Amygdala (tissue), 56 donors: ENCODE data around the gene PRPF19.
A peak's percentile ranks its signal among the peaks of the same experiment; 100 is the strongest.
"Not testable (repeated sequence)": the region's sequence is repeated elsewhere in the genome, so short reads cannot be mapped to it uniquely, and the experiment has no call there.

Experiments
- DNase-seq, 56 donors: peaks; one replicate each; lab custom pipeline; 2025; lab: John Stamatoyannopoulos, UW

PRPF19 gene

DNA sequence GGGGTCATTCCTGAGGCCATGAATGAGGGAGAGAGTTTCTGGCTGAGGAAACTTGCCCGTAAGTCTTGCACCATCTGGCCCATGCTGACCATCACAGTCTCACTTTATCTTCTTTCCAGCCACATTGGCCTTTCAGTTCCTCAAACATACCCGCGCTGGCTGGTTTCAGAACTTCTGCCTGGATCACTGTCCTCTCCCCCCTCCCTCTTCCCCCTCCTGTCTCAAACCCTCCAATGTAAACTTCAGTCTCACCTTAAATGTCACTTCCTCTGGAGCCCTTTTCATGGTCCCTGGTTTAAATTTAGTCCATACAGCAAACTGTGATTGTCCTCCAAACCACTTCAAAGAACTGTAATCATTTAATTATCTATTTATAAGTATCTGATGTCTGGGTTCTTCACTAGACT is 3.9 kb upstream of the PRPF19 start:
- DNase-seq = peak in 2 of 56 donors; percentile 30 to 48

DNA sequence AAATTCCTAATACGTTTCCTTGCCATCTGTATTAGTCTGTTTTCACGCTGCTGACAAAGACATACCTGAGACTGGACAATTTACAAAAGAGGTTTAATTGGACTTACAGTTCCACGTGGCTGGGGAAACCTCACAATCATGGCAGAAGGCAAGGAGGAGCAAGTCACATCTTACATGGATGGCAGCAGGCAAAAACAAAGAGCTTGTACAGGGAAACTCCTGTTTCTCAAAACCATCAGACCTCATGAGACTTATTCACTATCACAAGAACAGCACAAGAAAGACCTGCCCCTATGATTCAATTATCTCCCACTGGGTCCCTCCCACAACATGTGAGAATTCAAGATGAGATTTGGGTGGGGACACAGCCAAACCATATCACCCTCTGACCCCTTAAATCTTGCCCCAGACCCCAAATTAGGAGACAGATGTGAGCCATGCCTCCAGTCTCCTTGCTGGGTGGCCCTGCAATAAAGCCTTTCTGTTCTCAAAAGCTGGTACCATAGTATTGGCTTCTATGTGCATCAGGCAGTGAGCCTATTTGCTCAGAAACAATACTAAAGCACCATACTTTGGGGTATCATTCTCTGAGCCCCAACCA is 3.4 kb upstream of the PRPF19 start:
- not testable (repeated sequence) for DNase-seq

DNA sequence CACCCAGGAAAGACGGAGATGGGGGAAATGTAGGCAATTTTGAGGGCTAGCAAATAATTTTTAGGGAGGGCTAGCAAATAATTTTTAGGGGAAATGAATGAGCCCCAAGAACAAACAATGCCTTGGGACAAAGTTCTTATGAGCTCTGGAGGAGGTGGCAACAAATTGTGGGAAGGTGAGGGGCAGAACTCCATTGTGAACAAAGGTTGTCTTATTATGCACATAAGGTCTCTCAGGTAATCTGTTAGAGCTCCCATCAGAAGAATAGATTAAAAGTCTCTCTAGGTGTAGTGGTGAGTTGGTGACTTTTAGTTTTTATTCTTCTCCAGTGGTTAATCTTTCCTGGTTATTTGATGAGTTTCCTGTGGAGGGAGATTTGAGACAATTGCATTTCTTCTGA is 2.4 kb upstream of the PRPF19 start:
- no peak for DNase-seq

DNA sequence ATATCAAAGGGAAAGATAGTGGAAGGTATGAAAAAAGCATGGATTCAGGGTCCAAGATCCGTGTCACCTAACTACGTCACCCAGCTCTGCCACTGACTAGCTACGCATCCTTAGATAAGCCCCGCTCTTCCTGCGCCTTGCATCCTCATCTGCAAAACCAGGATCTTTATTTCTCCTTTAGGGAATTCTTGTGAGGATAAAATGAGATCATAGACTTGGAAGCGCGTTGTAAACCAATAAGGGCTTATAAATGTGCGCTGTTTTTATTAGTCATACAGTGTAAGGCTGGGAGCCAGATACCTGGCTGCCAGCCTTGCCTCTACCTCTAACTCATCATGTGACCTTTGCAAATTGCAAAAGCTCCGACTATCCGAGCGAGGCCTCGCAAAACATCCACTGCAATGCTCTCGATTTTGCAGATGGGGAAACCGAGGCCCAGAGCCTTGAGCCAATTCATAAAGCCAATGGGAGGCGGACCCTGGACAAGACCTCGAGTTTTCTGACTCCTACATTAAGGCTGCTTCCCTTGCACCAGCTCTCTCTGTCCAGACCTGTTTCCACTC is 753 bp downstream of the PRPF19 start:
- peak in 2 of 56 donors; percentile 28 to 48 for DNase-seq

DNA sequence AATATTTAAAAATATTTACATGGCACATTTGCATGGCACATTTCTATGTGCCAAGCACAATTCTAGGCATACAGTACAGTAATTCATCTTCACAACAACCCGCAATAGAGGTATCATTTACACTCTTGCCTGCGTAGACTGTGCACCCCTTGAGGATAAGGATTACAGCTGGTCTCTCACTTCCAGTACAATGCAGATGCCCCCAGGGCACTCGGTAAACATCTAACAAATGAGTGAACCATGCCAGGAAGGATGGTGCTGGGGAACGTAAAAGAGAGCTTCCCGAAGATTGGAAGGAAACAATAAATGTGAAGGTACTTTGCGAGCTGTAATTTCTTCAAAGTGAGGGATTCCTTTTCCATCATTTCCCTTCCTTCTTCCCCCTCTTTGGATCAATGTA is 1.3 kb downstream of the PRPF19 start:
- DNase-seq = no peak

DNA sequence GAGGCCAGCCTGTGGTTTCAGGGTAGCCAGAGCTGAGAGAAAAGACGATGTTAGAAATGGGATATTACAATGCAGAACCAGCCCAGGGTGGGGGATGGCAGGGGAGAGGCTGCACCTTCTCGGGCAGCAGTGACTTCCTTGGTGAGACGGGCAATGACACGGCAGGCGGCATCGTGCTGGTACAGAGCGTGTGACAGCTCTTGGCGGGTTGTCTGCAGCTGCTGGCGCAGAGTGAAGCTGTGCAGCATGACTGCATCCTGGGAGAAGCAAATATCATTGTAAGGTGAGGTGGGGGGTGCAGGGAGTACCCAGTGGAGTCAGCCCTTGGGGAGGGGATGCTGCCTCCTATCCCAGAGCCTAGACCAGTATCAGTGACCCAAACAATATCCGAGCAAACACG is 3.8 kb downstream of the PRPF19 start:
- no peak for DNase-seq

DNA sequence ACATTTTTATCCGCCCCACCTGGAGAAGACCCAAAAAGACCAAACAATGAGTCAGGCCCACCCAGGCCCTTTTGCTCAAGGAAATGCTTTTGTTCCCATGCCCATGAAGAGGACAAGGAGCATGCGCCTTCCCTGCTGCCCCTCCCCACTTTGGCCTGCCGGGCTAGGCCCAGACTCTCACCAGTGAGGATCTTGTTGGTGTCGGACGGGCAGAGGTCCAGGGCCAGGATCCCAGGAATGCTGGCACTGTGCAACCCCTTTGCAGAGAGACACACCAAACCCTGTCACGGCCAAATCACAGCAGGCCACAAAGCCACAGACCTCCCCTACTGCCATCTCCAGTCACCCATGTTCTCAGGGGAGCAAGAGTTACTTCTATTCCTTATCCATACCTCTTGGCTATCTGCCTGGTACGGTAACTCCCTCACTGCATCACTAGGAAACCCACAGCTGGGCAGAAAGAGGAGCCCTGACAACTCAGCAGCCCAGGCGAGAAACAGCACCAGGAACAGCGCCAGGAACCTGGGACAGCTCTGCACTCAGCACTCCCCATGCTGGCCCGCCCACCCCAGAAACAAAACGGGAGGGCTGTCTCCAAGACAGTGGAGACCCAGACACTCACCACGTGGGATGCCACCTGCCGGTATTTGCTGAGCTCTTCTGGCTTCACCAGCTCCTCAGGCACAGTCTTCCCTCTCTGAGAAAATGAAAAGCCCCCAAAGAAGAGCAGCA is 5.5 kb downstream of the PRPF19 start:
- DNase-seq = peak in 14 of 56 donors; percentile 23 to 61 (median 41)

DNA sequence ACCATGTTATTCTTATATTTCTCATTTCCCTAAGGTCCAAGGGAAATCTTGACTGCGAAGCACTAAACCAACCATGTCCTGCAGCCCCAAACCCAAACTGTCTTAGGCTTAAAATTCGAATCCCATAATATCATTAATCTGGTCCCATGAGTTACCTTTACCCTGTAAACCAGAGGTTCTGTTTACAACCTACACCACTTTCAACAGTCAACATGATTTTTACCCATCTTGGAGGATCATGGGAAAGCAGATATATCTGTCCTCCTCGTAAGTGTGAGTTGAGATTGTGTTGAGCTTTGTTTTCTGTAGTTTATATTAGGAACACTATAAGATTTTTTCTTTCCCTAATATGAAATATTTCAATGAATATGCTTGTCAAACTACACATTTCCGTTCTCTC is 6.4 kb downstream of the PRPF19 start:
- DNase-seq = no peak

DNA sequence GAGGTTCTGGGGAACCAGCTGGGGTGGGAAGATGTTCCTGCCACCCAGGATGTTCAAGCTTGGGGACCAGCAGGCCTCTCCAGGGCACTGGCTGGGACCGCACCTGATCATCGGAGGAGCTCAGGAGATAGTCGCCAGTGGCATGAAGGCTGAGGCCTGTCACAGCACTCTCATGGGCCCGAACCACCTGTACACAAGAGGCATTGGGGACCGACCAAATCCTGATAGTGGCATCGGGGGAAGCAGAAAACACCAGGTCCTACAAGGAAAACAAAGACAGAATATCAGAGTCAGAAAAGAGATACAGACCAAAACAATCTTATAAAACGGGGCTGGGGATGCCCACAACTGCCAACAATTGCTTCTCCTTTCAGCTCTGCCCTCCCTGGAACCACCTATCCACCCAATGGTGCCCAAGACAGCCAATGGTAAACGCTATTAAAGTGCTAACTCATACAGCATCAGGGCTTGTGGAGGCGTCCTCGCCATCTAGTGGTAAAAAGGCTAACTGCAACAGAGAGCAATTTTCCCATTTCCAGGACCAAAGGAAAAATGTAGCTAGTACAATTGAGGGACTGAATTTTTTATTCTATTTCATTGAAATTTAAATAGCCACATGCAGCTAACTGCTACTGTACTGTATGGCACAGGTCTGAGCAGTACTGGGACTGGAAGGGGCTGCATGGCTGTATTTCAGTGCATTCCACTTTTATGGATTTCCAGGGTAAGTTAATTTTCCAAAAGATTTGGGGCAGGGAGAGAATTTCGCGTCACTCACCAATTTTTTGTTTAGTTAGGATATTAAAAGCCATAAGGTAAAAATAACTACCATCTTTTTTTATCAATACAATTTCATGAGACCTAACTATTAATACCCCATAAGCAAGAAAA is 7.1 kb downstream of the PRPF19 start:
- peak in 6 of 56 donors; percentile 6 to 68 (median 24) for DNase-seq

DNA sequence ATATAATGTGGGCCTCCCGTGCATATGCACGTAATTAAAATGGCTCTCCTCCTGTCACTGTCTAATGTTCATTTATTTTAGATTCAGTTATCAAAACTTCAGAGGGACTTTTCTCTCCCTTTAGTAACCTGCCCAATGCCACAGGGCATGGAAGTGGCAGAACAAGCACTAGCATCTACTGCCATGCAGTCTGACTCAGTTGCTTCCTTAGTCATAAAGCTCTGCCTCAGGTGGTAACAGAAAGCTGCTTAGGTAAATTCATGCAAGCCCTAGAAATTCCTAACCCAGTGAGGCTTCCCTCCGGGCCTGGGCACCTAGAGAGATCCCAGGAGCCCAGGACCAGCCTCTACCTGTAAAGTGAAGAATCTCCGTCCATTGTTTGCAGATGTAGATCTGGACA is 8.9 kb downstream of the PRPF19 start:
- DNase-seq = no peak

DNA sequence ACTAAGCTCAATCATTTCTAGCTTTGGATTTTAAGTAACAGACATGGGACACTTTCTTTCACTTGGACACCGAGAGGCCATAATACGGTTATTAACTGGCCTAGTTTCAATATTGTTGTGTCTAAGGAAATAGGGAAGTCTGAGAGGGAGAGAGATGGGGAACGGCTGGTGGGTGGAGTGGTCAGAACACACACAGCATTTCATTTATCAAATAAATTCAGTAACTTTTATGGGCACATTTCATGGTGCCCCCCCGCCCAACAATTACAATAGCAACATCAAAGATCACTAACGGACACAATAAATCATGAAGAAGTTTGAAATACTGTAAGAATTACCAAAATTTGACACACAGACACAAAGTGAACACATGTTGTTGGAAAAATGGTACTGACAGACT is 10.7 kb downstream of the PRPF19 start:
- no peak for DNase-seq

DNA sequence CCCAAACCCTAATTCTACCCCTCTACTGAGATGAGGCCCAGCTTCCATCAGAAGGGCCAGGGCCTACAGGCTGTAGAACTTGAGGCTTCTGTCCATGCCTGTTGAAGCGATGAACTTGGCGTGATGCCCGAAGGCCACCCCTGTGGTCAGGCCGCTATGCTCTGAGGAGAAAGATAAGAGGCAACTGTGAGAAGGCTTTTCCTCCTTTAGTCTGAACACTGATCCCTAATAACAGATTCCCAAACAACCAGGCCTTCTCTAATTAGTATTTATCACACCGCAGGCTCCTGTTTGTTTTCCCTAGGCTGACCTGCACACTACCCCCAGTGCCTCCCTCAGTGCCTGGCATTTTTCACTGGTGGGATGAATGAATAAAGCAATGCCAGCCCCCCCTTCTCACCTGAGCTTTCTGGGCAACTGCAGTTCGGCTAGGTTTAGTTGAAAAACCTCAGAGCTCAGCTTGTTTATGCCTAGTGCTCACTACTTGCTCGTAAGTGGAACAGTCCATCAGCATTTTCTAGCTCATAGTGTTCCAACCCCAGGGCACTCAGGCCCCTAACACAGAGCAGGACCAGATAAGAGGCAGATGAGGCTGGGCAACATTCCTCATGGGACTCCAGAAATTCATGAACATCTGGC is 15.2 kb downstream of the PRPF19 start:
- no peak for DNase-seq

DNA sequence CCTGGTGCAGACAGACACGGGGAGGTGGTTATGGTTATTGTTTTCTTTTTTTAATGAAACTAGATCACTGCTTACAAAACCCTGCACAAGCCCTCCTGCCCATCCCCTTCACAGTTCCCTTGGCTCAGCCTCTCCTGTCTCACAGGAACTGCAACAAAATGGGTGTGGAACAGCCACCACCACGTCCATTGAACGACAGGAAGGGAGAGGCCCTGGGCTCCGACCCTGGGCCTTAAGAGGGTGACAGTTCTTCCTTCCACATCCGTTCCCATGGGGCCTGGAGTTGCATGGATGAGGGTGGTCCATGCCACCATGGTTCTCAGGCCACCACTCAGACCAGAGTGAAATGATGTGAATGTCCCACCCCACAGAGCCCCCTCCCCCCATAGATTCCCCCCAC is 15.7 kb downstream of the PRPF19 start:
- DNase-seq = no peak

DNA sequence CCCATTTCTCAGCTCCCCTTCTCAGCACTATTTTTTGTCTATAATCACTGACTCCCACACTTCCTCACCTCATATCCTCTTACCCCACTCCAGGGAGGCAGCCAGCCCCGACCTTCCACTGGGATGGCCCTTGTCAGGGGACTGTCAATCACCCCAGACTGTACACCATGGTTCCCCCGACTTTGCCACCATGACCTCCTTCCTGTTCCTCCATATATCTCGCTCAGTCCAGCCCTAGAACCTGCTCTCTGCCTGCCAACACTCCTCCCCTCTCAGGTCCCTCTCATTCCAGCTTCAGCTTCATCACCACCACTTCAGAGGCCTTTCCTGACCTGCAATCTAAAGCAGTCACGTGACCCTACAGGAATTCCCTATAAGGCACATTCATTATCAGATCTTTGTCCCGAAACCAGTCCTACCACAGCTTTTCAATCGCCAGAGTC is 16.5 kb downstream of the PRPF19 start:
- no peak for DNase-seq

DNA sequence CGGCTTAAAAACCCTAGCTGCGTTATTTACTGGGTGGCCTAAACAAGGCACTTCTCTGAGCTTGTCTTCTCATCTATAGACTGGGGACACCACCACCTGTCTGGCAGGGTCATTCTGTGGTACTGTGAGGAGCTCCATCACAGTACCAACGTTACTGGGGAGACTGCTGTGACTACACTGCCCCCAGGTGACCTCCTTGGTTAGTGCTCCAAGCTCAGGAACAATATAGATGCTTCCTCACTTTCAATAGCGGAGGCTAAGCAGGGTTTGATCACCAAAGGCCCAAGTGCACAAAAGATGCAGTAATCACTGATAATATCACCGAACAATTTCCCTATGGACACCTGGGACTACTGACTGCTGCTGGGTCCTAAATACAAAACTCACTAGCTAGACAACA is 18.8 kb downstream of the PRPF19 start:
- peak in 9 of 56 donors; percentile 9 to 40 (median 21) for DNase-seq

DNA sequence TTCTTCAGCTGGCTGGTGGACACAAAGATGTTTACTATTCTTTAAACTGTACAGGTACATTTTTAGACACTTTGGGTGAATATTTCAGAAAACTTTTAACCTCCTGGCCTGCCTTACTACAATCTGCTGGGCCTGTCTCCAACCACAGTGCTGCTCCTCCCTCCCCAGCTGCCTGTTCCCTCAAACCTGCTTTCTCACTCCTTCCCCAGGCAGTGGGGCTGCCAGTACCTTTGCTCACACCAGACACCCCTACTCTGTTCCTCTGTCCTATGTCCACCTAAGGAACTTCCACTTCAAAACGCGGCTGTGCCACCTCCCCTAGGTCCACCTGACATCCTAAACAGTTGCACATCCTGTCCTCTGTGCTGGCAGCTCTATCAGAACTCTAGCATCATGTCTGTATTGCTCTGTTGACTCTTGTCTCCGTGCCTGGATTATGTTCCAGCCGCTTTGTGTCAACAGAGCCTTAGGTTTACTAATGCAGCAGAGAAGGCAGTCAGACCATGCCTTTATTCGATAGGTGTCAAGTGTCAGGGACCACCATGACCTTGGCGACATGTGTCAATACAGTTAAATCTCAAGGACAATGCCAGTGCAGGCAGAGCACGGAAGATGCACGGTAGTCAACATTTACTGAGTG is 25.6 kb downstream of the PRPF19 start:
- DNase-seq = no peak

DNA sequence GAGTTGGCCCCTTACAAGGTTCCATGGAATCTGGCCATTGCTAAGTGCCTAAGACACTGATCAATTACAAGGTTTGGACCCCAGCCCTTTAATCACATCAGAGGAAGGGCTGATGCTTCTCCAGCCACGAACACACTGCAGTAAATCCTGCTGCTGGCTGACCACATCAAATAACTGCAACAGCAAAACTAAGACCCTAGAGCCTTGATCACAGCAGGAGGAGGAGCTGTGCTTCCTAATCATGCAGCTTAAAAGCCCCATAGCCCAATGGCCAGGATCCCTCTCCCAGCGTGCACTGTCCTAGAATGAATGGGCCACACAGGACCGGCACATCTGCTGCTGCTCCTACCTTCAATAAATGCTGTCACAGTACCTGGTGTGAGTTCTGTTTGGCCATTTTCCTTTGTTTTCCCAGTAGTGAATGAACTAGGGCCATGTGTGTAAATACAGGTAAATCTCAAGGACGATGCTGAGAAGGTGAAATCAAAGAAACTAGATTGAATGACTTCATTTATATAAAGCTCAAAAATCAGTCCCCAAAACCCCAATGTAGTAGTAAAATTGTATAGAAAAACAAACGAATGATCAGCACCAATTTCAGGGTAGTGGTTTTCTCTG is 26.3 kb downstream of the PRPF19 start:
- DNase-seq = no peak

DNA sequence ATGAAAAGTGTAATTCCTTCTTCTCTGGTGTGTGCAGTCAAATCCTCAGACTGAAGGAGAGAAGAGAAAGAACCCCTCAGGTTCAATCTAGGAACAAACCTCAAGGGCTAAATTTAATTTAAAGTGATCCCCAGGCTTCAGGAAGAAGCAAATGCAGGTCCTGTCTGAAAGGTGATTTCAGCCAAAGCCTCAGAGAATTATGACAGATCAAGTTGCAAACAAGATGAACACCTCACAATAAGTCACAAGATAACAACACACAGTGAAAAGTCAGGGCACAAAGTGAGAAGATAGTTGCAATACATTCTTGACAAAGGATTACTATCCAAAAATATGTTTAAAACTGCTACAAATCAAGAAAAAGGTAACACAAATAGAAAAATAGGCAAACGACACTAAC is 27.3 kb downstream of the PRPF19 start:
- no peak for DNase-seq

DNA sequence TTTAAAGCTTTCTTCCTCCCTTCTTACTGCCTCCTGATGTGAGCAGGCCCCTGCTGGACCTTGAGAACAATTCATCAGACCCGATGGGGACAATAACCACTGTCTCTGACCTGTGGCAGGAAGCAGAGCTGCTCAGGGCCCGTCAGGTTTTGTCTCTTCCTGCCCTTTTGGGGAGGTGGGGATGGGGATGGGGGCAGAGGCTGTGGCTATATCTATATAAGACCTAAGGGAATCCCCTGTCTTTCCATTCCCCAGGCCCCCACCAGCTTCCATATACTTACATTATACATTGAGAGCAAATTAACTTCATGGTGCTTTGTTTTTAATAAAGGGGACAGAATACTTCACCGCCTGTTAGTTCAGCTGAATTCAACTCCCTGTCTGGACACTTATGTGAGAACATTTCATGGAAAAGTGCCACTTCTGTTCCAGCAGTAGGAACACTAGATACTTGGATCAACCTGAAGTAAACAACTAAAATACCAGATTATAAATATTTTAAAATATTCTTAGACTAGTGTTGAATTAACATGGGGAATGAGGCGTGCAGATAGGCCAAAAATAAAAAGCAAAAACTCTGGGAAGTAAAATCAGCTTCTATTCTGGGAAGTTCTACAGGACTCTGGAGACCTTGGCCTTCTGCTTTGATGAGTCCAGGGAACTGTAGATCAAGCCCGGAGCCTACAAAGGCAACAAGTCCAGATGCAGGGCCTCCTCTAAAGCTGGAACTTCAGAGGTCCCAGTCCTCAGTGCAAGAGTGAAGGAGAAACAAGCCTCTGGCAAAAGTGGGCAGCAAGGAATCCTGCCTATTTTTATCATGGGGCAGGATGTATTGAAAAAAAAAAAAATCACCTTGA is 27.9 kb downstream of the PRPF19 start:
- DNase-seq = no peak
